HUES6 (cell line): ENCODE data around the gene OSBPL10.

ENCODE experiments used
- H3K27ac ChIP-seq: 2 replicates; pipeline ENCODE4 v1.7.0; 2013; ENCODE audit warnings: low read depth, mild to moderate bottlenecking, low read length, inconsistent platforms
- H3K27me3 ChIP-seq: 2 replicates; pipeline ENCODE4 v1.6.1; 2013; ENCODE audit warnings: low read length; ENCODE audit not compliant: control insufficient read depth, insufficient read depth
- H3K36me3 ChIP-seq: 2 replicates; pipeline ENCODE4 v1.6.1; 2013; ENCODE audit warnings: low read length; ENCODE audit not compliant: control insufficient read depth, insufficient read depth
- H3K4me1 ChIP-seq: 2 replicates; pipeline ENCODE4 v1.6.1; 2013; ENCODE audit warnings: low read length; ENCODE audit not compliant: control insufficient read depth, insufficient read depth
- H3K4me3 ChIP-seq: 2 replicates; pipeline ENCODE4 v1.5.1; 2013; ENCODE audit warnings: low read depth, low read length
- H3K9ac ChIP-seq: one replicate; pipeline ENCODE4 v1.6.1; 2013; ENCODE audit warnings: mild to moderate bottlenecking, low read length
- H3K9me3 ChIP-seq: 2 replicates; pipeline ENCODE4 v1.6.1; 2013; ENCODE audit warnings: low read depth, low read length; ENCODE audit not compliant: control insufficient read depth, insufficient read depth

The OSBPL10 gene

GRCh38 chr3:31667582-31667981 is 313.5 kb downstream of the OSBPL10 start:
- Histone ChIP-seq H3K4me1 (peaks cover 3% of the 10 kb centered on the region), H3K9me3 (no peaks in the 10 kb centered on the region), H3K9ac (no peak overlapping the region), H3K4me3 (no peak overlapping the region), H3K27me3 (no peaks in the 10 kb centered on the region), H3K36me3 (peaks cover 14% of the 10 kb centered on the region; the same call in 1 of the 2 replicates), H3K27ac (no peak overlapping the region)

GRCh38 chr3:31664031-31664430 is 317.0 kb downstream of the OSBPL10 start:
- Histone ChIP-seq H3K27me3 (no peaks in the 10 kb centered on the region), H3K4me1 (peaks cover 3% of the 10 kb centered on the region), H3K9ac (no peak overlapping the region), H3K27ac (no peak overlapping the region), H3K4me3 (no peak overlapping the region), H3K9me3 (no peaks in the 10 kb centered on the region), H3K36me3 (peaks cover 36% of the 10 kb centered on the region; the same call in 1 of the 2 replicates)

- no peaks in the 10 kb centered on the region for H3K27me3 ChIP-seq
- H3K9me3 ChIP-seq = peaks cover 3% of the 10 kb centered on the region; the same call in 1 of the 2 replicates
- no peak overlapping the region for H3K9ac ChIP-seq
These were observed 318.9 kb downstream of the OSBPL10 start for GRCh38 chr3:31661993-31662670.

GRCh38 chr3:31661286-31661685 is 319.8 kb downstream of the OSBPL10 start:
- Histone ChIP-seq H3K9ac (no peak overlapping the region), H3K27ac (no peak overlapping the region), H3K9me3 (peaks cover 9% of the 10 kb centered on the region; the same call in 1 of the 2 replicates), H3K27me3 (no peaks in the 10 kb centered on the region), H3K36me3 (peaks cover 26% of the 10 kb centered on the region; the same call in 1 of the 2 replicates), H3K4me3 (no peak overlapping the region), H3K4me1 (no peaks in the 10 kb centered on the region)

More at GRCh38 chr3:31661993-31662670, 318.9 kb downstream of the OSBPL10 start:
- no peaks in the 10 kb centered on the region for H3K4me1 ChIP-seq
- H3K4me3 ChIP-seq = no peak overlapping the region
- no peak overlapping the region for H3K27ac ChIP-seq
- H3K36me3 ChIP-seq = peaks cover 31% of the 10 kb centered on the region; the same call in 1 of the 2 replicates

- Histone ChIP-seq H3K4me1 (no peaks in the 10 kb centered on the region), H3K9me3 (peaks cover 24% of the 10 kb centered on the region; the same call in 1 of the 2 replicates), H3K4me3 (no peak overlapping the region), H3K36me3 (peaks cover 22% of the 10 kb centered on the region; the same call in 1 of the 2 replicates), H3K9ac (no peak overlapping the region), H3K27ac (no peak overlapping the region), H3K27me3 (no peaks in the 10 kb centered on the region)
These were observed 321.8 kb downstream of the OSBPL10 start for GRCh38 chr3:31659246-31659645.

GRCh38 chr3:31654998-31655397 is 326.1 kb downstream of the OSBPL10 start:
- Histone ChIP-seq H3K4me1 (no peaks in the 10 kb centered on the region), H3K9ac (no peak overlapping the region), H3K4me3 (no peak overlapping the region), H3K36me3 (peaks cover 5% of the 10 kb centered on the region; the same call in 1 of the 2 replicates), H3K27ac (no peak overlapping the region), H3K27me3 (no peaks in the 10 kb centered on the region), H3K9me3 (peaks cover 52% of the 10 kb centered on the region)

- no peak overlapping the region for H3K9ac ChIP-seq
- H3K9me3 ChIP-seq = peaks cover 64% of the 10 kb centered on the region
- peaks cover 5% of the 10 kb centered on the region for H3K36me3 ChIP-seq
- no peak overlapping the region for H3K27ac ChIP-seq
- H3K27me3 ChIP-seq = no peaks in the 10 kb centered on the region
- no peaks in the 10 kb centered on the region for H3K4me1 ChIP-seq
- H3K4me3 ChIP-seq = no peak overlapping the region
These were observed 327.6 kb downstream of the OSBPL10 start for GRCh38 chr3:31653464-31653863.

GRCh38 chr3:31652296-31652695 is 328.8 kb downstream of the OSBPL10 start:
- Histone ChIP-seq H3K4me1 (no peaks in the 10 kb centered on the region), H3K36me3 (peaks cover 17% of the 10 kb centered on the region), H3K27me3 (no peaks in the 10 kb centered on the region), H3K27ac (no peak overlapping the region), H3K9ac (no peak overlapping the region), H3K9me3 (peaks cover 71% of the 10 kb centered on the region), H3K4me3 (no peak overlapping the region)

- H3K27me3 ChIP-seq = no peaks in the 10 kb centered on the region
- peaks cover 45% of the 10 kb centered on the region for H3K9me3 ChIP-seq
- no peak overlapping the region for H3K27ac ChIP-seq
- no peaks in the 10 kb centered on the region for H3K4me1 ChIP-seq
- H3K9ac ChIP-seq = no peak overlapping the region
- no peak overlapping the region for H3K4me3 ChIP-seq
- peaks cover 26% of the 10 kb centered on the region for H3K36me3 ChIP-seq
These were observed 332.6 kb downstream of the OSBPL10 start for GRCh38 chr3:31648286-31648968.

- no peak overlapping the region for H3K4me3 ChIP-seq
These were observed 335.8 kb downstream of the OSBPL10 start for GRCh38 chr3:31645256-31645655.

GRCh38 chr3:31639828-31640227 is 341.2 kb downstream of the OSBPL10 start:
- H3K9ac ChIP-seq = no peak overlapping the region
- peaks cover 14% of the 10 kb centered on the region; the same call in 1 of the 2 replicates for H3K36me3 ChIP-seq
- H3K27me3 ChIP-seq = no peaks in the 10 kb centered on the region
- H3K9me3 ChIP-seq = no peaks in the 10 kb centered on the region
- no peak overlapping the region for H3K4me3 ChIP-seq
- no peak overlapping the region for H3K27ac ChIP-seq
- no peaks in the 10 kb centered on the region for H3K4me1 ChIP-seq

More at GRCh38 chr3:31645256-31645655, 335.8 kb downstream of the OSBPL10 start:
- no peak overlapping the region for H3K27ac ChIP-seq
- peaks cover 26% of the 10 kb centered on the region for H3K36me3 ChIP-seq
- H3K9me3 ChIP-seq = peaks cover 28% of the 10 kb centered on the region
- no peaks in the 10 kb centered on the region for H3K27me3 ChIP-seq
- no peaks in the 10 kb centered on the region for H3K4me1 ChIP-seq
- H3K9ac ChIP-seq = no peak overlapping the region
